ENCODE measurements around the gene LURAP1L. TPM values are rescaled to one million over a fixed set of nuclear protein-coding genes. Genes with fewer than 3 reads are reported as not detected.

Gene LURAP1L
- total RNA-seq, 2 donors from 2014 or later, result 19.3 to 42.5 TPM

DNA sequence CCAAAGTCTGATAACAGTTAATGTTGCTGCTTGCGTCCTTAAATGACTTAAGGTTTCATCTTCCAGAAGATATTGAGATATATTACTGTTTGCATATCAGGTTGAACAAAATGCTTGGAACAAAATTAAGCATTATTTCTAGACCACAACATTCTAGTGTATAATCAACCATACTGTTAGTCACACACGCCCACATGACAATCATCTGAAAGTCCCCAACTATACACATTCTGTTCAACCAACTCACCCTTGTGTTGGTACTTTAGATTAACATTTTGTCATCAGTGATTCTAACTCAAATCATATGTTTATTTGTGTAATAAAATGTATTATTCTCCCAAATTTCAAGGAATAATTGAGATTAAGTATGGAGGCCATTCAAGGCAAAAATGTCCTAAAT lies 47.3 kb downstream of the LURAP1L start:
- intact Hi-C loops (cut with DNase I), result no loop called here
- DNase-seq, result no peak
- Histone ChIP-seq H3K9ac (ENCODE audit: low read depth in 2 of 2, low read length in 2 of 2) (no peak overlapping the region), H3K27me3 (no peaks in the 10 kb centered on the region), H3K9me3 (no peaks in the 10 kb centered on the region), H3K4me3 (no peak overlapping the region), H3K4me1 (peaks cover 4% of the 10 kb centered on the region), H3K36me3 (no peaks in the 10 kb centered on the region), H3K27ac (no peak overlapping the region)
- TF ChIP-seq, protein P1, sequence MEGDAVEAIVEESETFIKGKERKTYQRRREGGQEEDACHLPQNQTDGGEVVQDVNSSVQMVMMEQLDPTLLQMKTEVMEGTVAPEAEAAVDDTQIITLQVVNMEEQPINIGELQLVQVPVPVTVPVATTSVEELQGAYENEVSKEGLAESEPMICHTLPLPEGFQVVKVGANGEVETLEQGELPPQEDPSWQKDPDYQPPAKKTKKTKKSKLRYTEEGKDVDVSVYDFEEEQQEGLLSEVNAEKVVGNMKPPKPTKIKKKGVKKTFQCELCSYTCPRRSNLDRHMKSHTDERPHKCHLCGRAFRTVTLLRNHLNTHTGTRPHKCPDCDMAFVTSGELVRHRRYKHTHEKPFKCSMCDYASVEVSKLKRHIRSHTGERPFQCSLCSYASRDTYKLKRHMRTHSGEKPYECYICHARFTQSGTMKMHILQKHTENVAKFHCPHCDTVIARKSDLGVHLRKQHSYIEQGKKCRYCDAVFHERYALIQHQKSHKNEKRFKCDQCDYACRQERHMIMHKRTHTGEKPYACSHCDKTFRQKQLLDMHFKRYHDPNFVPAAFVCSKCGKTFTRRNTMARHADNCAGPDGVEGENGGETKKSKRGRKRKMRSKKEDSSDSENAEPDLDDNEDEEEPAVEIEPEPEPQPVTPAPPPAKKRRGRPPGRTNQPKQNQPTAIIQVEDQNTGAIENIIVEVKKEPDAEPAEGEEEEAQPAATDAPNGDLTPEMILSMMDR (IDR thresholded peaks at IDR 0.05), result no peak

DNA sequence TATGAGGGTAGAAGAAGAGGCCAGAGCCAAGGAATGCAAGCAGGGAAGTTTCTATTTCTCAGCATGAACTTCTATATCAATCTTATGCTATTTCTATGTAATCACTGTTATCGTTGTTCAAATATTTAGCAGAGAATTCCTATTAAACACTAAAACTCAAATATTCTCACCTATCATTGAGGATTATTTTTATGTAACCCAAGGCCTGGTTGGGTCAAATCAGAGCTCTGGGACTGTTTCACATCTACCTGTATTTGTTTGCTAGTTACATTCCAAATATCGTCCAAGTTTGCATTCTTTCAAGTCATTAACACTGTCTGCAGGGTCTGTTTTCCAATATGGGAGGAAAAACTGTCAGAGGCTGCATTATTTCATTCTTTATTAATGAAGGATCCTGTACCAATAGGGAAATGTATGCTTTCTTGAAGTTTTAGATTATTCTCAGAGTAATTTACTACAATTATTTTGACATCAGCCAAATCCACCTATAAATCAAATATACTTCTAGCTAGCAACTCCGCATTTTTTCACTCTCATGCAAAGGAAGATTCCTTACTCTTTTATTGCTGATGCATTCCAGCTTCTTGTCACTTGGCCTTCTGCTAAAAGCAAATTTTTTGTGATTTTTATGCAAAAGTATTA lies 52.2 kb downstream of the LURAP1L start:
- intact Hi-C loops (cut with DNase I), result no loop called here
- Histone ChIP-seq H3K4me1 (no peaks in the 10 kb centered on the region), H3K4me3 (no peak overlapping the region), H3K27me3 (no peaks in the 10 kb centered on the region), H3K27ac (no peak overlapping the region), H3K9ac (ENCODE audit: low read depth in 2 of 2, low read length in 2 of 2) (no peak overlapping the region), H3K9me3 (no peaks in the 10 kb centered on the region), H3K36me3 (no peaks in the 10 kb centered on the region)
- TF ChIP-seq, protein P1 (IDR thresholded peaks at IDR 0.05), result no peak
- no peak for DNase-seq

DNA sequence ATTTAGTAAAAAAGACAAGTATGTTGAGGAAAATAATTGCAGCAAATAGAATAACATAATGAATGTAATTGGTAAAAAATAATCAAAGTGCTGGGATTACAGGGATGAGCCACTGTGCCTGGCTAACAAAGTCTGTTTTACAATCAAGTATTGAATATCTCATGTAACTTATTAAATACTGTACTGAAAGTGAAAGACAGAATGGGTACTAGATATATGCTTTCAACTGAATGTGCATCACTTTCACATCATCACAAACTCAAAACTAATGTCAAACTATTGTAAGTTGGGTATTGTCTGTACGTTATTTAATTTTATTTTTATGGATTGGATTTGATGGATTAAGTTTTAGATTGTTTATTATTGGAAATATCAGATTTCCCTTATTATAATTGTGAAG lies 58.9 kb downstream of the LURAP1L start:
- no peaks in the 10 kb centered on the region for H3K9me3 ChIP-seq
- no peaks in the 10 kb centered on the region for H3K36me3 ChIP-seq
- no peak overlapping the region for H3K4me3 ChIP-seq
- H3K27me3 ChIP-seq, result no peaks in the 10 kb centered on the region
- TF ChIP-seq, protein P1 (IDR thresholded peaks at IDR 0.05), result no peak
- H3K4me1 ChIP-seq, result no peaks in the 10 kb centered on the region
- H3K9ac ChIP-seq (ENCODE audit: low read depth in 2 of 2, low read length in 2 of 2), result no peak overlapping the region
- H3K27ac ChIP-seq, result no peak overlapping the region
- intact Hi-C loops (cut with DNase I), result no loop called here
- no peak for DNase-seq

DNA sequence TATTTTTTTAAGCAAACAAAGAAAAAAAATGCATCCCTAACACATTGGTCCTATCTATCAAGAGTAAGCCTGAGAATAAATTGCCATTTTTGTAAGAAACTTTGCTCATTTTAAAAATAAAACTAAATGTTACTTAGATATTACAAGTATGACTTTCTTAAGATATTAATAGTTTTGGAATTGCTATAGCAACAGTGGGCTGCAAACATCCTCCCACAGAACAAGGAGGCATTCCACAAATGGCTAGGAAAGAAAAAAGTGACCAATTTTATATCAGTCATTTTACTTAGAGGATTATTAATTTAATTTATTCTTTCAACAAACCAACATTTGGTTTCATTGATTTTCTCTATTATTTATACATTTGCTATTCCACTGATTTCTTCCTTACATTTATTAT lies 63.7 kb downstream of the LURAP1L start:
- Histone ChIP-seq H3K36me3 (no peaks in the 10 kb centered on the region), H3K27me3 (no peaks in the 10 kb centered on the region), H3K27ac (no peak overlapping the region), H3K9ac (ENCODE audit: low read depth in 2 of 2, low read length in 2 of 2) (no peak overlapping the region), H3K4me1 (no peaks in the 10 kb centered on the region), H3K9me3 (no peaks in the 10 kb centered on the region), H3K4me3 (no peak overlapping the region)
- intact Hi-C loops (cut with DNase I), result no loop called here
- no peak for DNase-seq
- TF ChIP-seq, protein P1 (IDR thresholded peaks at IDR 0.05), result no peak

DNA sequence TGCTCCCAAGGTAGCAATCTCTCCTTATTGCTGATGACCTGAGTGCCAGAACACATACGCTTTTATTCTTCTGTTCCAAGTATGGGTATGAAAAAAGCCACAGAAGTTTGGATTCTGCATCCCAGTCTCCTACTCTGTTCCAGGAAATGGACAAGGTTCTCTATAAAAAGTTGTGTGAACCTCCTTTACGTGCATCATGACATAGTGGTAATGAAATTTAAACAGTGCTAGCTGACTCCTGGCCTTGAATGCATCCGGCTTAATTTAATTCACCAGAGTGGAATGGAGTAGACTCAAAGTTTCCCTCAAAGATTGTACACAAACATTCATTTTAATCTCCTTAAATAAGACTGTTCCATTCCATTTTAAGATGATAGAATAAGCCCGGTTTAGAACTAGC lies 68.9 kb downstream of the LURAP1L start:
- no peaks in the 10 kb centered on the region for H3K36me3 ChIP-seq
- no peak for DNase-seq
- H3K4me3 ChIP-seq, result no peak overlapping the region
- intact Hi-C loops (cut with DNase I), result no loop called here
- H3K27ac ChIP-seq, result peak overlapping the region; percentile 34
- H3K9me3 ChIP-seq, result no peaks in the 10 kb centered on the region
- no peaks in the 10 kb centered on the region for H3K4me1 ChIP-seq
- H3K9ac ChIP-seq (ENCODE audit: low read depth in 2 of 2, low read length in 2 of 2), result no peak overlapping the region
- no peaks in the 10 kb centered on the region for H3K27me3 ChIP-seq
- TF ChIP-seq, protein P1 (IDR thresholded peaks at IDR 0.05), result no peak

Measured in colonic mucosa (tissue), 4 donors.